H1 (cell line): ENCODE results near the gene TNXB. TPM values are rescaled to one million over a fixed set of nuclear protein-coding genes. Genes with fewer than 3 reads are reported as not detected.

ENCODE experiments used
- CTCF ChIA-PET: fragments of 300-600 bp; sonication (Branson Sonifier 250); formaldehyde crosslinking; loops from one replicate; lab custom pipeline; 2021; ENCODE audit not compliant: partially characterized antibody; lab: Charles Lee
- POLR2A ChIA-PET: fragments of 300-600 bp; sonication (Branson Sonifier 250); formaldehyde crosslinking; loops from one replicate; lab custom pipeline; 2021; ENCODE audit warnings: inconsistent platforms; ENCODE audit not compliant: partially characterized antibody; lab: Charles Lee
- DNase-seq, 2 experiments: peaks; one replicate each; pipeline versions ENCODE4 v3.0.0 to v3.0.0-alpha.2; 2010 to 2022; ENCODE audit warnings: low spot score in 2 of 2, low read depth in 1 of 2, mixed read lengths in 1 of 2
- FAIRE-seq: peaks from 2 replicates; lab custom pipeline; 2011; peaks lifted over from hg19 to GRCh38; lab: Jason Lieb, UNC
- H2AFZ ChIP-seq: 2 replicates; pipeline ENCODE4 v1.8.1; 2012; ENCODE audit warnings: low read length, inconsistent platforms
- H2AK5ac ChIP-seq: 2 replicates; pipeline ENCODE4 v1.6.1; 2013; ENCODE audit warnings: low read depth, low read length
- H2BK120ac ChIP-seq: replicated peaks from 2 replicates; pipeline ENCODE3; 2013; ENCODE audit warnings: low read depth, low read length, inconsistent platforms
- H2BK12ac ChIP-seq: 2 replicates; pipeline ENCODE4 v1.6.1; 2013; ENCODE audit warnings: low read depth, low read length
- H2BK15ac ChIP-seq: 2 replicates; pipeline ENCODE4 v1.6.1; 2013; ENCODE audit warnings: low read length
- H2BK20ac ChIP-seq: 2 replicates; pipeline ENCODE4 v1.6.1; 2013; ENCODE audit warnings: low read length
- H2BK5ac ChIP-seq: 2 replicates; pipeline ENCODE4 v1.6.1; 2013; ENCODE audit warnings: low read depth, low read length
- H3K14ac ChIP-seq: 2 replicates; pipeline ENCODE4 v1.6.1; 2013; ENCODE audit warnings: inconsistent platforms; ENCODE audit not compliant: insufficient read length
- H3K18ac ChIP-seq: 2 replicates; pipeline ENCODE4 v1.6.1; 2013; ENCODE audit warnings: low read length; ENCODE audit errors: extremely low read depth
- H3K23ac ChIP-seq: 2 replicates; pipeline ENCODE4 v1.6.1; 2013; ENCODE audit warnings: inconsistent platforms; ENCODE audit not compliant: insufficient read length
- H3K23me2 ChIP-seq: 2 replicates; pipeline ENCODE4 v1.6.1; 2013; ENCODE audit warnings: low read depth, low read length
- H3K27ac ChIP-seq: 2 replicates; pipeline ENCODE4 v1.6.1; 2011; ENCODE audit warnings: low read depth, low read length, inconsistent platforms
- H3K27me3 ChIP-seq, 4 experiments: replicated peaks in 1 of 4; 1 replicate in 1 of 4; 2 replicates in 3 of 4; pipeline versions ENCODE4 v1.6.1 to v1.8.1; 2011 to 2013; ENCODE audit warnings: low read length in 3 of 4, mild to moderate bottlenecking in 3 of 4, inconsistent platforms in 2 of 4, mixed read lengths in 2 of 4, moderate library complexity in 1 of 4; ENCODE audit not compliant: control insufficient read depth in 3 of 4, insufficient read depth in 3 of 4; ENCODE audit errors: extremely low read depth in 1 of 4
- H3K36me3 ChIP-seq, 4 experiments: 2 replicates each; pipeline versions ENCODE4 v1.6.1 to v1.8.1; 2011 to 2013; ENCODE audit warnings: mild to moderate bottlenecking in 4 of 4, low read length in 3 of 4, moderate library complexity in 2 of 4, control low read depth in 1 of 4, inconsistent platforms in 1 of 4; ENCODE audit not compliant: insufficient read depth in 4 of 4, control insufficient read depth in 2 of 4
- H3K4ac ChIP-seq: replicated peaks from 2 replicates; pipeline ENCODE3; 2013; ENCODE audit warnings: low read length, low read depth, mixed read lengths, inconsistent platforms; ENCODE audit not compliant: insufficient read length
- H3K4me1 ChIP-seq, 4 experiments: replicated peaks in 1 of 4; 1 replicate in 1 of 4; 2 replicates in 3 of 4; pipeline versions ENCODE4 v1.6.1 to v1.8.1; 2011 to 2013; ENCODE audit warnings: low read length in 3 of 4, inconsistent platforms in 2 of 4, mixed read lengths in 1 of 4; ENCODE audit not compliant: insufficient read depth in 4 of 4, control insufficient read depth in 3 of 4
- H3K4me2 ChIP-seq, 2 experiments: 2 replicates each; pipeline versions ENCODE4 v1.6.1 to v1.8.1; 2011 to 2013; ENCODE audit warnings: low read depth in 2 of 2, low read length in 2 of 2, control low read depth in 1 of 2, inconsistent platforms in 1 of 2, mild to moderate bottlenecking in 1 of 2; ENCODE audit not compliant: insufficient read depth in 1 of 2
- H3K4me3 ChIP-seq, 4 experiments: fragments of 200-600, 300-600 bp in 1 of 4; sonication (generic), shearing (Covaris generic), sonication (Bioruptor Twin) in 1 of 4; 2 replicates each; pipeline versions ENCODE4 v1.5.1 to v1.8.1; 2011 to 2016; ENCODE audit warnings: low read length in 4 of 4, low read depth in 3 of 4, control low read depth in 2 of 4, inconsistent platforms in 2 of 4, mild to moderate bottlenecking in 2 of 4, mixed read lengths in 1 of 4, moderate library complexity in 1 of 4; ENCODE audit not compliant: insufficient read depth in 2 of 4; ENCODE audit errors: extremely low read depth in 1 of 4
- H3K56ac ChIP-seq: replicated peaks from 2 replicates; pipeline ENCODE3; 2013; ENCODE audit warnings: low read depth, mild to moderate bottlenecking, mixed read lengths, low read length, inconsistent platforms; ENCODE audit not compliant: insufficient read length
- H3K79me1 ChIP-seq: 2 replicates; pipeline ENCODE4 v1.6.1; 2013; ENCODE audit warnings: low read depth, low read length, control low read depth
- H3K79me2 ChIP-seq, 2 experiments: 2 replicates each; pipeline versions ENCODE4 v1.6.1 to v1.8.1; 2012 to 2013; ENCODE audit warnings: low read length in 2 of 2, mild to moderate bottlenecking in 2 of 2, inconsistent platforms in 1 of 2; ENCODE audit not compliant: insufficient read depth in 2 of 2, control insufficient read depth in 1 of 2
- H3K9ac ChIP-seq, 4 experiments: replicated peaks in 1 of 4; 1 replicate in 1 of 4; 2 replicates in 3 of 4; pipeline versions ENCODE4 v1.6.1 to v1.8.1; 2011 to 2013; ENCODE audit warnings: low read depth in 3 of 4, low read length in 3 of 4, control low read depth in 2 of 4, mild to moderate bottlenecking in 2 of 4, moderate library complexity in 2 of 4, inconsistent platforms in 1 of 4; ENCODE audit errors: extremely low read depth in 1 of 4
- H3K9me3 ChIP-seq, 2 experiments: 2 replicates each; pipeline versions ENCODE4 v1.6.1 to v1.8.1; 2012 to 2013; ENCODE audit warnings: mild to moderate bottlenecking in 2 of 2, moderate library complexity in 2 of 2, control low read depth in 1 of 2, inconsistent platforms in 1 of 2, low read depth in 1 of 2, low read length in 1 of 2, mixed read lengths in 1 of 2; ENCODE audit not compliant: insufficient read depth in 2 of 2
- H4K20me1 ChIP-seq, 2 experiments: replicated peaks in 1 of 2; 2 replicates each; pipeline versions ENCODE3 to v1.8.1; 2011 to 2013; ENCODE audit warnings: inconsistent platforms in 2 of 2, low read length in 2 of 2, mild to moderate bottlenecking in 1 of 2; ENCODE audit not compliant: insufficient read depth in 2 of 2, control insufficient read depth in 1 of 2
- H4K5ac ChIP-seq: 2 replicates; pipeline ENCODE4 v1.6.1; 2013; ENCODE audit warnings: low read length, low read depth, mixed read lengths, inconsistent platforms; ENCODE audit not compliant: insufficient read length
- H4K8ac ChIP-seq: 2 replicates; pipeline ENCODE4 v1.8.0; 2013; ENCODE audit warnings: mild to moderate bottlenecking, moderate library complexity, low read length, inconsistent platforms; ENCODE audit not compliant: insufficient read depth; ENCODE audit errors: extremely low read depth
- H4K91ac ChIP-seq: replicated peaks from 2 replicates; pipeline ENCODE3; 2013; ENCODE audit warnings: low read length, mixed read lengths, inconsistent platforms; ENCODE audit not compliant: insufficient read length
- ASH2L ChIP-seq: fragments of 200-600, 300-600 bp; sonication (generic); IDR thresholded peaks from one replicate; pipeline ENCODE4 v1.7.1; 2017; ENCODE audit warnings: low read length
- CREB1 ChIP-seq: IDR thresholded peaks from 2 replicates; pipeline ENCODE4 v1.6.1; 2012; ENCODE audit warnings: inconsistent platforms
- JUN ChIP-seq: IDR thresholded peaks from 2 replicates; pipeline ENCODE4 v1.6.1; 2011; ENCODE audit warnings: low read depth, mild to moderate bottlenecking, improper control_type of control experiment, low read length
- JUND ChIP-seq: IDR thresholded peaks from 2 replicates; pipeline ENCODE4 v1.6.1; 2011; ENCODE audit warnings: mild to moderate bottlenecking, improper control_type of control experiment, low read length
- NANOG ChIP-seq: IDR thresholded peaks from 2 replicates; pipeline ENCODE4 v1.6.1; 2011; ENCODE audit warnings: low read length, low read depth, mild to moderate bottlenecking, inconsistent platforms; ENCODE audit not compliant: insufficient read depth, poor library complexity, severe bottlenecking
- NRF1 ChIP-seq: IDR thresholded peaks from 2 replicates; pipeline ENCODE4 v1.6.1; 2011; ENCODE audit warnings: mild to moderate bottlenecking, low read depth, low read length, improper control_type of control experiment
- RFX5 ChIP-seq: IDR thresholded peaks from 2 replicates; pipeline ENCODE4 v1.6.1; 2011; ENCODE audit warnings: low read depth, low read length, improper control_type of control experiment, borderline replicate concordance
- SUZ12 ChIP-seq: fragments of 200-600 bp; sonication (generic); IDR thresholded peaks from 2 replicates; pipeline ENCODE4 v1.6.1; 2012; ENCODE audit warnings: mild to moderate bottlenecking, inconsistent platforms, low read length, moderate library complexity, mixed read lengths
- TCF12 ChIP-seq: IDR thresholded peaks from 2 replicates; pipeline ENCODE4 v1.6.1; 2011; ENCODE audit warnings: low read depth, mild to moderate bottlenecking, low read length
- YY1 ChIP-seq: IDR thresholded peaks from 2 replicates; pipeline ENCODE4 v1.6.1; 2011; ENCODE audit warnings: low read depth, mild to moderate bottlenecking, low read length
- WGBS, 2 experiments: shearing (Covaris generic) in 1 of 2; methylation state at CpG; one replicate each; pipeline versions ENCODE4 v1.1.6 to v1.1.7; 2013 to 2015; ENCODE audit warnings: low lambda C conversion rate in 2 of 2, mixed read lengths in 2 of 2, inconsistent platforms in 1 of 2, low coverage in 1 of 2, missing lambda C conversion rate in 1 of 2; ENCODE audit not compliant: insufficient replicate concordance in 2 of 2, insufficient coverage in 1 of 2, insufficient read length in 1 of 2; ENCODE audit errors: extremely low coverage in 1 of 2, missing lambda C conversion rate in 1 of 2; 5-methylcytosine and 5-hydroxymethylcytosine counted together
- polyA plus RNA-seq, 7 experiments: library from polyadenylated mRNA; depleted of rRNA in 3 of 7; stranded (reverse) in 5 of 7; unstranded in 2 of 7; fragments of >200 nt in 5 of 7; fragments of 200-250 nt in 2 of 7; gene quantifications; 1 replicate in 5 of 7; 2 replicates in 1 of 7; 4 replicates in 1 of 7; pipeline versions ENCODE4 v1.2.1 to v1.2.3, GENCODE V29; 2011 to 2013; ENCODE audit warnings: missing spikeins in 2 of 7, mixed read lengths in 2 of 7
- total RNA-seq: library from RNA; stranded (reverse); fragmentation: NEBNext Ultra II Directional; extraction: Animal tissue kit (Norgen Biotek cat#: 25700); gene quantifications from 2 replicates; pipeline ENCODE4 v1.2.1, GENCODE V29; 2021
- TF ChIP-seq, protein P1 (sequence below): IDR thresholded peaks from 2 replicates; pipeline ENCODE4 v1.6.1; 2012; ENCODE audit warnings: inconsistent platforms

TNXB gene
- total and polyA plus RNA-seq, 2 of the 8 experiments (the other 6 are each of a cell fraction or from before 2014, with no cell fraction given): 3.1 to 4.8 TPM

DNA sequence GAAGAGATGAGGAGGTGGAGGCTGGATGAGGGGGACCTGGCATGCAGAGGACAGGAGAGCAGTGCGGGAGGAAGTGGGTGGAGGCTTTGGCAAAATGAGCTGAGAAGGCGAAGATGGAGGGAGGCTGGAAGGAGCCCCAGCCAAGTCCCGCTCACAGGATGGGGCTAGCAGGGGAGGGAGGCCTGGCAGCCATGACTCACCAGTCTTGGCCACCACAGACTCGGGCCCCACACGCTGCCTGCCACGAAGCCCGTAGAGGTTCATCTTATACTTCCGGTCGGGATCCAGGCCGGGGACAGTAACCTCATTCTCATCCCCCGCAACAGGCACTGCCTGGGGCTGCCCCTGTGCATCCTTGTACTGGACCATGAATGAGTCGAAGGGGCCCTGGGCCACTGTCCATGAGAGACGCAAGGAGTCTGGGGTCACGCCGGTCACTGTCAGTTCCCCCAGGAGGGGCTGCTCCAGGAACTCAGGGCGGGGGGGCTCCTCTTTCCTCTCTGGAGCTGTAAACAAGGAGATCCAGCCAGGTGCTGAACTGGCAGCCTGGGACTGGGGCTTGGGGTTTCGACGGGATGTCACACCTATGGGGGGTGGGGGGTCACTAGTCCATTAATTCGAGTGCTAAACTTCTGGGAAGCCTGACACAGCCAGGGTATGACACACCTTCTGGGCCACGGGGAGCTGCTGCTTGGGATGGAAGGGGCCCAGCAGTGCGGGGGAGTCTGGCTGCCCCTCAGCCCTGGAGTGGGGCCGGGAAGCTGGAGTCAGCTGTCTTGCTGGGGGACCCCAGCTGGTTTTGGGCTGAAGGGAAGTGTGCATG lies 27.8 kb downstream of the TNXB start:
- ChIA-PET POLR2A (interaction anchor here (0.6 to 1.0 kb wide), 3 partner anchors 23 to 346 kb away, joined by 3 read pairs; partner anchors contain the start of gene ATF6B), CTCF (interaction anchor here (1.5 to 4.8 kb wide), 3 partner anchors 9 to 36 kb away, joined by 3 to 30 read pairs (median 28); no protein-coding TSS in a partner anchor)
- H3K4me1 ChIP-seq: peaks cover 0 to 2% (median under 1%) of the 10 kb centered on the region in 4 experiments; a peak in 4 of 7 replicates
- H2BK120ac ChIP-seq: no peak overlapping the region
- no peak overlapping the region; the same call in 1 of the 2 replicates for H4K8ac ChIP-seq
- no peak overlapping the region for H3K18ac ChIP-seq
- FAIRE-seq (no peak), DNase-seq (no peak)
- WGBS, 2 experiments: 89% methylated on average over 21 of the region's 22 CpGs; no CpG with 5 or more reads in 1 of the 2 experiments
- no peak overlapping the region for H3K56ac ChIP-seq
- H3K79me1 ChIP-seq: no peaks in the 10 kb centered on the region; the same call in 1 of the 2 replicates
- H3K36me3 ChIP-seq: no peaks in the 10 kb centered on the region
- H2AFZ ChIP-seq: no peak overlapping the region
- H4K20me1 ChIP-seq: no peaks in the 10 kb centered on the region
- no peak overlapping the region for H2BK5ac ChIP-seq
- no peaks in the 10 kb centered on the region for H3K9me3 ChIP-seq
- H3K4ac ChIP-seq: no peak overlapping the region
- H3K79me2 ChIP-seq: no peaks in the 10 kb centered on the region
- H3K14ac ChIP-seq: no peak overlapping the region
- H2BK20ac ChIP-seq: no peak overlapping the region
- H3K9ac ChIP-seq: no peak overlapping the region
- no peak overlapping the region for H2AK5ac ChIP-seq
- no peak overlapping the region for H2BK15ac ChIP-seq
- no peak overlapping the region for H3K23ac ChIP-seq
- no peak overlapping the region for H2BK12ac ChIP-seq
- H3K4me3 ChIP-seq: no peak overlapping the region
- H4K91ac ChIP-seq: no peak overlapping the region
- H3K27me3 ChIP-seq: peaks cover 0 to 3% (median 3%) of the 10 kb centered on the region in 4 experiments; a peak in 4 of 7 replicates
- no peak overlapping the region for H4K5ac ChIP-seq
- no peaks in the 10 kb centered on the region; the same call in 1 of the 2 replicates for H3K23me2 ChIP-seq
- no peak overlapping the region for H3K27ac ChIP-seq
- H3K4me2 ChIP-seq: no peak overlapping the region
- TF ChIP-seq SUZ12 (no peak), RFX5 (no peak), ASH2L (no peak), JUN (no peak), NANOG (no peak), YY1 (no peak), NRF1 (no peak), JUND (no peak), CREB1 (no peak), TCF12 (no peak)
- TF ChIP-seq, protein P1, sequence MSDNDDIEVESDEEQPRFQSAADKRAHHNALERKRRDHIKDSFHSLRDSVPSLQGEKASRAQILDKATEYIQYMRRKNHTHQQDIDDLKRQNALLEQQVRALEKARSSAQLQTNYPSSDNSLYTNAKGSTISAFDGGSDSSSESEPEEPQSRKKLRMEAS: no peak
